Aorta (tissue), 5 donors: ENCODE results near the gene CAMSAP1. TPM values are rescaled to one million over a fixed set of nuclear protein-coding genes. Genes with fewer than 3 reads are reported as not detected.

Source experiments
- ATAC-seq: fragments of 200-7000 bp; cut with Tn5 transposase; one replicate; pipeline ENCODE4 v1.9.1; 2022; ENCODE audit warnings: moderate library complexity; ENCODE audit not compliant: low FRiP score
- DNase-seq, 2 donors: peaks; one replicate each; pipeline ENCODE4 v3.0.0-alpha.2; 2020
- H3K27ac ChIP-seq, 2 donors: one replicate each; pipeline ENCODE4 v1.5.1; 2013; ENCODE audit warnings: low read length in 2 of 2, mild to moderate bottlenecking in 2 of 2, moderate library complexity in 2 of 2, control low read depth in 1 of 2, inconsistent platforms in 1 of 2, low read depth in 1 of 2
- H3K27me3 ChIP-seq, 2 donors: one replicate each; pipeline ENCODE4 v1.6.1; 2013; ENCODE audit warnings: control low read depth in 1 of 2, low read length in 1 of 2, mild to moderate bottlenecking in 1 of 2, moderate library complexity in 1 of 2; ENCODE audit not compliant: insufficient read depth in 2 of 2, control insufficient read depth in 1 of 2
- H3K36me3 ChIP-seq, 2 donors: one replicate each; pipeline ENCODE4 v1.6.1; 2013; ENCODE audit warnings: control low read depth in 1 of 2, low read length in 1 of 2, mild to moderate bottlenecking in 1 of 2; ENCODE audit not compliant: insufficient read depth in 2 of 2, control insufficient read depth in 1 of 2
- H3K4me1 ChIP-seq, 2 donors: one replicate each; pipeline ENCODE4 v1.6.1; 2013; ENCODE audit warnings: low read length in 2 of 2, control low read depth in 1 of 2, mild to moderate bottlenecking in 1 of 2, moderate library complexity in 1 of 2; ENCODE audit not compliant: insufficient read depth in 2 of 2, control insufficient read depth in 1 of 2
- H3K4me3 ChIP-seq, 2 donors: one replicate each; pipeline ENCODE4 v1.5.1; 2013; ENCODE audit warnings: low read length in 2 of 2, control low read depth in 1 of 2, mild to moderate bottlenecking in 1 of 2
- H3K9me3 ChIP-seq: one replicate; pipeline ENCODE4 v1.6.1; 2013; ENCODE audit warnings: mild to moderate bottlenecking, low read length; ENCODE audit not compliant: control insufficient read depth
- WGBS, 2 donors: extraction: QIAGEN DNeasy Blood & Tissue Kit; methylation state at CpG; one replicate each; pipeline ENCODE4 v1.1.7; 2013; 5-methylcytosine and 5-hydroxymethylcytosine counted together
- intact Hi-C, 2 donors: fragments of 100-400 bp; cut with DNase I; formaldehyde crosslinking; loops; one replicate each; pipeline versions ENCODE4 v1.14.2 to v1.15.0; 2022
- polyA plus RNA-seq, 2 donors: library from polyadenylated mRNA; stranded (reverse); fragments of 200-250 nt; gene quantifications; one replicate each; pipeline ENCODE4 v1.2.3, GENCODE V29; 2013
- total RNA-seq, 2 donors: library from RNA; stranded (reverse); fragmentation: NEBNext Ultra II Directional; extraction: Animal tissue kit (Norgen Biotek cat#: 25700); gene quantifications; one replicate each; pipeline ENCODE4 v1.2.1, GENCODE V29; 2021
- donor health status: healthy with polysubstance abuse.
- donor health status: Bipolar disorder and iron deficiency.
- donor health status: DM: no; HTN: no; CAD: no.
- donor health status: DM: no; HTN: no; CAD: no.
- donor health status: DM: yes; HTN: yes; CAD: no.

The CAMSAP1 gene
- total and polyA plus RNA-seq, 4 donors = 2.5 to 28.0 (median 15.8) TPM

DNA sequence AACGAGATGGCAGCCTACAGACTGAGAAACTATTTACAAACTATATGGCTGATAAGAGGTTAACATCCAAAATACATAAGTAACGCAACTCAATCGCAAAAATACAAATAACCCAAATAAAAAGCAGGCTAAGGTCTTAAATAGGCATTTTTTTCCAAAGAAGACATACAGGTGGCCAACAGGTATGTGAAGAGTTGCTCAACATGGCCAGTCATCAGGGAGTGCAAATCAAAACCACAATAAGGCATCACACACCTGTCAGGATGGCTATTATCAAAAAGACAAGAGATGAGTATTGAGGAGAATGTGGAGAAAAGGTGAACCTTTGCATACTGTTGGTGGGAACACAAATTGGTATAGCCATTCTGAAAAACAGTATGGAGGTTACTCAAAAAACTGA is 73.5 kb downstream of the CAMSAP1 start:
- DNase-seq = no peak
- ATAC-seq = no peak
- no peaks in the 10 kb centered on the region for H3K36me3 ChIP-seq
- no peaks in the 10 kb centered on the region for H3K27me3 ChIP-seq
- intact Hi-C loops = no loop called here
- 89 to 91% methylated on average over 3 of the region's 3 CpGs for WGBS, 2 donors
- no peak overlapping the region for H3K27ac ChIP-seq
- no peak overlapping the region for H3K4me3 ChIP-seq
- no peaks in the 10 kb centered on the region for H3K4me1 ChIP-seq
- H3K9me3 ChIP-seq = no peaks in the 10 kb centered on the region

DNA sequence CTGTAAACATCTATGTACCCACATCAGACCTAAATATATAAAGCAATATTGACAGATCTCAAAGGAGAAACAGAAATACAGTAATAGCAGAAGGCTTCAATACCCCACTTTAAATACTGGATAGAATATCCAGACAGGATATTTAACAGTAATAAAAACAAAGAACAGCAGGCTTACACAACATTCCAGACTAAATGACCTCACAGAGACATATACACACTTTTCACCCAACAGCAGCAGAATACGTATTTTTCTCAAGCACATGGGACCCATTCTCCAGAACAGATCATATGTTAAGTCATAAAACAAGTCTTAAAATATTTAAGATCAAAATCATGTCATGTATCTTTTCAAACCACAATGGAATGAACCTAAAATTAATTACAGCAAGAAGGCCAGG is 76.8 kb downstream of the CAMSAP1 start:
- Histone ChIP-seq H3K4me1 (no peaks in the 10 kb centered on the region), H3K27ac (no peak overlapping the region), H3K36me3 (no peaks in the 10 kb centered on the region), H3K9me3 (no peaks in the 10 kb centered on the region), H3K27me3 (no peaks in the 10 kb centered on the region), H3K4me3 (no peak overlapping the region)
- intact Hi-C loops = no loop called here
- no peak for DNase-seq
- WGBS, 2 donors = 81 to 85% methylated on average over 1 of the region's 1 CpG
- ATAC-seq = no peak

DNA sequence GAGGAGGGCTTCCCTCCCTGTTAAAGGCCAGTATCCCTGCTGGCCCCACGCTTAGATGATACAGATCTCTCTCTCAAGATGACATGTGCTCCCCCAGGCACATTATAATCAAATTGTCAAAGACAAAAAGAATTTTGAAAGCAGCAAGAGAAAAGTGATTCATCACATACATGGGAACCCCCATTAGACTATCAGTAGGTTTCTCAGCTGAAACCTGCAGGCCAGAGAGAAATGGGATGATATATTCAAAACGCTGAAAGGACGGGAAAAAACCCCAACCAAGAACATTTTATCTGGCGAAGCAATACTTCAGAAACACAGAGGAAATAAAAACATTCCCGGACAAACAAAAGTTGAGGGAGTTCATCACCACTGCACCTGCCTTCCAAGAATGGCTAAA is 78.7 kb downstream of the CAMSAP1 start:
- WGBS, 2 donors = 97 to 99% methylated on average over 5 of the region's 5 CpGs
- Histone ChIP-seq H3K36me3 (no peaks in the 10 kb centered on the region), H3K4me1 (no peaks in the 10 kb centered on the region), H3K27ac (no peak overlapping the region), H3K4me3 (no peak overlapping the region), H3K27me3 (no peaks in the 10 kb centered on the region), H3K9me3 (no peaks in the 10 kb centered on the region)
- ATAC-seq = no peak
- intact Hi-C loops = no loop called here
- DNase-seq = no peak

DNA sequence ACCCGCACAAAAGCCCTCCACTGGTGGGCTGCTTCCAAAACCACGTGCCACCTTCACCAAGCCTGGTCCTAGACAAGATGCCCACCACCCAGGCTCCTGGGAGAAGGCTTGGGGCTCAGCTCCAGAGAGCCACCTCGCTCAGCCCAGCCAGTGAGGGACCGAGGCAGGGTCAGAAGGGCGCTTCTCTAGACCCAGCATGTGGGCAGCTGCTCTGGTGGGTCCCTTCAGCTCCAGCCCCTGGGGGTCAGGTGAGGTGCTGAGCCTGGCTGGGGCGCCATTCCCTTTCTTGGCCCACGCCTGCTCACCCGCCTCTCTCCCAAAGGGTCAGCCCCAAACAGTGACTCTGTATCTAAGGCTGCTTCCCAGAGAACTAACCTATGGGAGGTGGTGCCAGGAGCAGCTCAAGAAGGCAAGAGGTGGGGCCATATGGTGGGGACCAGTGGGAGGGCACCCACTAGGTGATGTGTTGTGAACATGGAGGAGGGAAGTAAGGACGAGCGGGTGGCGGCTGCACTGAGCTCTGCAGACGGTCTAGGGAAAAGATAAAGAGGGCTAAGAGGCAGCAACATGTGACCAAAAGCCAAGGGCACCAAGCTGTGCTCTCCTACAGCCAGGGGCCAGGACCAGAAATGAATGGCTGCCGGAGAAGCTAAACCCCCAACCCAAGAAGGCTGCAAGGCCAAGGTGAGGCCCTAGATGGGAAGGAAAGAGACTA is 79.3 kb downstream of the CAMSAP1 start:
- H3K9me3 ChIP-seq = no peaks in the 10 kb centered on the region
- H3K4me3 ChIP-seq = no peak overlapping the region
- WGBS, 2 donors = 97 to 98% methylated on average over 13 of the region's 13 CpGs
- intact Hi-C loops = no loop called here
- H3K27me3 ChIP-seq = no peaks in the 10 kb centered on the region
- ATAC-seq = no peak
- no peaks in the 10 kb centered on the region for H3K4me1 ChIP-seq
- H3K27ac ChIP-seq = no peak overlapping the region
- no peak for DNase-seq
- H3K36me3 ChIP-seq = peaks cover 0 to under 1% of the 10 kb centered on the region in 2 donors

DNA sequence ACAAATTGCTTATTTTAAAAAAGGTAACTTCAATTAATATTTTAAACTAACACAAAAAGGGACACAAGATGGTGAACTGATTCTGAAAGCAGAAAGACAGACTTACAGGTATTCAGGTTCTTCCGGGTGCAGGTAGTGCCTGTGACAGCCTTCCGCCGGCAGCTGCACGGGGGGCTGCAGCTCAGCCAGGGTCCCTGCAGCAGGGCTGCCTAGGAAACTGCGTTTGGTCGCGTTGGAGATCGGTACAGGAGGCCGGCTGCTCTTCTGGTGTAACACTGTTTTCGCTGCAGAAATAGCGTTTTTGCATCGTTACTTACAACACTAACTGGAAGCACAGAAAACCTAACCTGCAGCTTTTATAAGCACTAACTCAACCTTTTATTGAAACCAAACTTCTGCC is 80.0 kb downstream of the CAMSAP1 start:
- Histone ChIP-seq H3K36me3 (peaks cover 0 to 4% of the 10 kb centered on the region in 2 donors), H3K27me3 (no peaks in the 10 kb centered on the region), H3K4me3 (no peak overlapping the region), H3K9me3 (no peaks in the 10 kb centered on the region), H3K27ac (no peak overlapping the region), H3K4me1 (no peaks in the 10 kb centered on the region)
- DNase-seq (peak in 1 of 2 donors; percentile 39), ATAC-seq (no peak)
- WGBS, 2 donors = 94 to 96% methylated on average over 12 of the region's 12 CpGs
- intact Hi-C loops = no loop called here

DNA sequence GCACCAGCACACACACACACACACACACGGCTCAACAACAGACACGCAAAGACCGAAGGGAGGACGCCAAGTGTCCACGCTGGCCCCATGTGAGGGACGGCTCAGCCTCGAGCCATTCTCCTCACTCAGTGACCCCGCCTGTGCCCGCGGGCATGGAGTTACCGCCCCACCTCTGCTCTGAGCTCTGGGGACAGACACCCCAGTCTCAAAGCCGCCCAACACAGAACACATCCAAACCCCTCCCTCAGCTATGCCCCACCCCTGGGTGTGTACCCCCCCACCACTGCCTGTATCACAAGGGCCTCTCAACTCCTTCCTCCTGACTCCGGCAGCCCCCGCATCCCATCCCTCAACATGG is 81.2 kb downstream of the CAMSAP1 start:
- peak; percentile 15 for ATAC-seq
- Histone ChIP-seq H3K36me3 (peaks cover 0 to 4% of the 10 kb centered on the region in 2 donors), H3K27ac (no peak overlapping the region), H3K4me3 (no peak overlapping the region), H3K4me1 (no peaks in the 10 kb centered on the region), H3K27me3 (no peaks in the 10 kb centered on the region), H3K9me3 (no peaks in the 10 kb centered on the region)
- WGBS, 2 donors = 91 to 95% methylated on average over 14 of the region's 14 CpGs
- peak in 1 of 2 donors; percentile 61 for DNase-seq
- intact Hi-C loops = no loop called here

DNA sequence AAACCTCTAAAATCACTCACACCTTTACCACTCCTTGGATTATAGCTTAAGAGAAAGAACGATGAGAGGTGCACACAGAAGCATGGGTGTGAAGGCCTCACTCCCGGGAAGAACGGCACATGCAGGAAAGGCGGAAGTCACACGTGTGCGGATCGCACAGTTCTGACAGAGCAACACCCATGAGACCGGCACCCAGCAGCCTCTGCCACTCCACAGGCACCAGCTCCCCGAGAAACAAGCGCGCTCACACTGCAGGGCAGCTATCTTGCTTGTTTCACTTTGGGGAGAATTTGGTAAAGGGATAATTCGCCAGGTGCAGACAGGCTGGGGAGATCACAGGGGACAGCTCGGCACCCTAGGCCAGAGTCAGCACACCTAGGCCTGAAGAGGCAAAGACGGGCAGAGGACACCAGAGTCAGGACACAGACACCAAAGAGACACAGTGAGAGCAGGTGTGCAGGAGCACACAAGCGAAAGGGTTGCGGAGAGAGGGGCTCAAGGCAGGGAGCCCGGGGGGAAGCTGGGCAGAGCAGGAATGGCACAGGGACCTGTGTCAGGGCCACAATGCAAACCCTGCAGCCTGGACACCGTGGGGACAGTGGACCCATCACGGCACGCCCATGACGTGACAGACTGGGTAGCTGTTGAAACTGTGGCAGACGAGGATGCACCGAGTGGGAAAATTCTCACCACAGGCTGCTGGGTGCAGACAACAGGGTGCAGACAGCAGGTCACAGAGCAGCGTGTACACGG is 81.7 kb downstream of the CAMSAP1 start:
- H3K9me3 ChIP-seq = no peaks in the 10 kb centered on the region
- intact Hi-C loops = no loop called here
- H3K36me3 ChIP-seq = peaks cover 0 to 4% of the 10 kb centered on the region in 2 donors
- no peaks in the 10 kb centered on the region for H3K27me3 ChIP-seq
- H3K27ac ChIP-seq = no peak overlapping the region
- DNase-seq (peak in 1 of 2 donors; percentile 44), ATAC-seq (no peak)
- no peak overlapping the region for H3K4me3 ChIP-seq
- no peaks in the 10 kb centered on the region for H3K4me1 ChIP-seq
- 88 to 94% methylated on average over 25 of the region's 25 CpGs for WGBS, 2 donors

DNA sequence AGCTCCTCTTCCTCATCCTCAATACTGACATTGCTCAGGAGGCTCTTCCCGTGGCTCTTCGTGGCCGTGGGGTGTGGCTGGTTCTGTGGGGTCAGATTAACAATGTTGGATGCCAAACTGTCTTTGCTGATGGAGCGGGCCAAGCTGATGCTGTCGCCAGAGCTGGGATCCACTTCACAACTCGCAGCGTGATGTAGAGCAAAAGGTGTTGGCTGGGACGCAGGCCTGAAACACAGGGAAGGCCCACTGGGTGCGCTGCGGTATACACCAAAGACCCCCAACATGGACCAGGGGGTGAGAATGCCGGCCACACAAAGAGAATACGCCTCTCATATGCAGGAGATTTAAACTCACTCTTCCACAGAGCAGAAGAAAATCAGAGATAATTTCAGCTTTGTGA is 84.3 kb downstream of the CAMSAP1 start:
- 93 to 94% methylated on average over 12 of the region's 12 CpGs for WGBS, 2 donors
- H3K27me3 ChIP-seq = no peaks in the 10 kb centered on the region
- peaks cover 0 to 6% of the 10 kb centered on the region in 2 donors for H3K36me3 ChIP-seq
- no peaks in the 10 kb centered on the region for H3K4me1 ChIP-seq
- no peak overlapping the region for H3K4me3 ChIP-seq
- ATAC-seq (no peak), DNase-seq (peak in 1 of 2 donors; percentile 57)
- intact Hi-C loops = no loop called here
- H3K9me3 ChIP-seq = no peaks in the 10 kb centered on the region
- no peak overlapping the region for H3K27ac ChIP-seq

DNA sequence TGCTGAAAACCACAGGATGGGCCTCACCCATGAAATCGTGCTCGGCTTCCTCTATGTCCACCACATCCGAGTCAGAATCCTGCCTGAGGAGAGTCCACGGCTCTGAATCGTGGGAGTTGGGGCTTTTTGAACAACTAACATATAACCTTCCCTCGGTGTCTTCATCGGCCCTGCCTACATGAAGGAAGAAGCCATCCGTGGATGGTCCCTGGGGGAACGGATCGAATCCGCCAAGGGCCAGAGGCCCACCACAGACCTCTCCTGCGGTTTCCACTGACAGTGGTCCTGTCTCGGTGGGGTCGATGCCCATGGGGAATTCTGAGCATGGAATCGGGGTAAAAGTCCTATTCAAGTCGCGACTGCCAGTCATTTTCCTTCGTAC is 85.0 kb downstream of the CAMSAP1 start:
- Histone ChIP-seq H3K9me3 (no peaks in the 10 kb centered on the region), H3K27me3 (no peaks in the 10 kb centered on the region), H3K4me3 (no peak overlapping the region), H3K36me3 (peaks cover 0 to 6% of the 10 kb centered on the region in 2 donors), H3K4me1 (no peaks in the 10 kb centered on the region), H3K27ac (no peak overlapping the region)
- ATAC-seq (no peak), DNase-seq (peak in 1 of 2 donors; percentile 20)
- WGBS, 2 donors = 91 to 95% methylated on average over 18 of the region's 18 CpGs
- intact Hi-C loops = no loop called here
